H9 (cell line): ENCODE results near the gene RRP36. TPM values are rescaled to one million over a fixed set of nuclear protein-coding genes. Genes with fewer than 3 reads are reported as not detected.

Source experiments
- DNase-seq: peaks from one replicate; pipeline ENCODE4 v3.0.0-alpha.2; 2017
- H2AFZ ChIP-seq: one replicate; pipeline ENCODE4 v1.6.1; 2013; ENCODE audit warnings: mild to moderate bottlenecking, low read length, control low read depth, moderate library complexity
- H2AK5ac ChIP-seq: 2 replicates; pipeline ENCODE4 v1.6.1; 2013; ENCODE audit warnings: low read length, control low read depth, mixed read lengths; ENCODE audit not compliant: insufficient read length
- H2BK120ac ChIP-seq: one replicate; pipeline ENCODE4 v1.6.1; 2013; ENCODE audit warnings: low read depth, mild to moderate bottlenecking, low read length, control low read depth, inconsistent platforms; ENCODE audit not compliant: poor library complexity, severe bottlenecking
- H2BK12ac ChIP-seq: 2 replicates; pipeline ENCODE4 v1.6.1; 2013; ENCODE audit warnings: low read length, control low read depth, mixed read lengths, low read depth; ENCODE audit not compliant: insufficient read length
- H2BK15ac ChIP-seq: 2 replicates; pipeline ENCODE4 v1.6.1; 2013; ENCODE audit warnings: low read depth, low read length, control low read depth
- H2BK20ac ChIP-seq: one replicate; pipeline ENCODE4 v1.6.1; 2013; ENCODE audit warnings: low read depth, mild to moderate bottlenecking, low read length, control low read depth, inconsistent platforms; ENCODE audit not compliant: poor library complexity, severe bottlenecking
- H2BK5ac ChIP-seq: 2 replicates; pipeline ENCODE4 v1.6.1; 2013; ENCODE audit warnings: low read length, control low read depth, mixed read lengths; ENCODE audit not compliant: insufficient read length
- H3K14ac ChIP-seq: 2 replicates; pipeline ENCODE4 v1.6.1; 2013; ENCODE audit warnings: low read length, control low read depth; ENCODE audit not compliant: insufficient read depth
- H3K18ac ChIP-seq: 2 replicates; pipeline ENCODE4 v1.6.1; 2013; ENCODE audit warnings: low read depth, mild to moderate bottlenecking, mixed read lengths, low read length, control low read depth; ENCODE audit not compliant: insufficient read length
- H3K23ac ChIP-seq: 2 replicates; pipeline ENCODE4 v1.6.1; 2013; ENCODE audit warnings: low read length, control low read depth, mixed read lengths, low read depth; ENCODE audit not compliant: insufficient read length
- H3K23me2 ChIP-seq: 2 replicates; pipeline ENCODE4 v1.6.1; 2013; ENCODE audit warnings: low read depth, mild to moderate bottlenecking, mixed read lengths, low read length, control low read depth; ENCODE audit not compliant: insufficient read length, poor library complexity, severe bottlenecking
- H3K27ac ChIP-seq: 2 replicates; pipeline ENCODE4 v1.5.1; 2013; ENCODE audit warnings: low read length, control low read depth, mixed read lengths, low read depth; ENCODE audit not compliant: insufficient read length
- H3K27me3 ChIP-seq: 2 replicates; pipeline ENCODE4 v1.6.1; 2013; ENCODE audit warnings: low read length, control low read depth, inconsistent platforms; ENCODE audit not compliant: insufficient read depth
- H3K4ac ChIP-seq: 2 replicates; pipeline ENCODE4 v1.6.1; 2013; ENCODE audit warnings: low read depth, mild to moderate bottlenecking, control low read depth, inconsistent platforms, low read length, moderate library complexity
- H3K4me1 ChIP-seq: 2 replicates; pipeline ENCODE4 v1.6.1; 2013; ENCODE audit warnings: low read length, control low read depth, inconsistent platforms; ENCODE audit not compliant: insufficient read depth
- H3K4me2 ChIP-seq: 2 replicates; pipeline ENCODE4 v1.6.1; 2013; ENCODE audit warnings: low read length, control low read depth, mixed read lengths; ENCODE audit not compliant: insufficient read length, insufficient read depth
- H3K56ac ChIP-seq: 2 replicates; pipeline ENCODE4 v1.6.1; 2013; ENCODE audit warnings: low read depth, mild to moderate bottlenecking, mixed read lengths, low read length, control low read depth; ENCODE audit not compliant: insufficient read length
- H3K79me1 ChIP-seq: 2 replicates; pipeline ENCODE4 v1.6.1; 2013; ENCODE audit warnings: low read depth, mild to moderate bottlenecking, moderate library complexity, low read length, control low read depth, inconsistent platforms; ENCODE audit not compliant: insufficient read depth, poor library complexity, severe bottlenecking
- H3K79me2 ChIP-seq: 2 replicates; pipeline ENCODE4 v1.6.1; 2013; ENCODE audit warnings: low read length, control low read depth, inconsistent platforms; ENCODE audit not compliant: insufficient read depth
- H3K9ac ChIP-seq: 2 replicates; pipeline ENCODE4 v1.6.1; 2013; ENCODE audit warnings: low read length, control low read depth, mixed read lengths; ENCODE audit not compliant: insufficient read length; ENCODE audit errors: extremely low read depth
- H3K9me3 ChIP-seq: one replicate; pipeline ENCODE4 v1.6.1; 2013; ENCODE audit warnings: low read depth, low read length, inconsistent platforms; ENCODE audit not compliant: control insufficient read depth
- H3T11ph ChIP-seq: one replicate; pipeline ENCODE4 v1.6.1; 2013; ENCODE audit warnings: mild to moderate bottlenecking, low read length, control low read depth, inconsistent platforms
- H4K20me1 ChIP-seq: one replicate; pipeline ENCODE4 v1.6.1; 2013; ENCODE audit not compliant: control insufficient read depth, insufficient read length, insufficient read depth
- H4K5ac ChIP-seq: 2 replicates; pipeline ENCODE4 v1.6.1; 2013; ENCODE audit warnings: low read depth, mild to moderate bottlenecking, mixed read lengths, low read length, control low read depth; ENCODE audit not compliant: insufficient read length
- H4K8ac ChIP-seq: replicated peaks from 2 replicates; pipeline ENCODE4 v1.6.1; 2013; ENCODE audit warnings: low read length, control low read depth, mixed read lengths, low read depth; ENCODE audit not compliant: insufficient read length
- H4K91ac ChIP-seq: 2 replicates; pipeline ENCODE4 v1.6.1; 2013; ENCODE audit warnings: low read depth, mild to moderate bottlenecking, moderate library complexity, mixed read lengths, low read length, control low read depth; ENCODE audit not compliant: insufficient read length
- H3K27ac Mint-ChIP-seq, 3 experiments: 2 replicates in 2 of 3; 3 replicates in 1 of 3; pipeline ENCODE4 v1.8.0; 2020 to 2021; ENCODE audit warnings: mixed read lengths in 3 of 3, mild to moderate bottlenecking in 1 of 3, moderate library complexity in 1 of 3
- H3K27me3 Mint-ChIP-seq: 2 replicates; pipeline ENCODE4 v1.8.0; 2021; ENCODE audit warnings: low read depth, mild to moderate bottlenecking, moderate library complexity, mixed read lengths
- H3K36me3 Mint-ChIP-seq, 3 experiments: 2 replicates in 2 of 3; 3 replicates in 1 of 3; pipeline ENCODE4 v1.8.0; 2020 to 2021; ENCODE audit warnings: low read depth in 3 of 3, mixed read lengths in 3 of 3; ENCODE audit not compliant: insufficient read depth in 1 of 3
- H3K4me1 Mint-ChIP-seq, 2 experiments: 2 replicates each; pipeline ENCODE4 v1.8.0; 2020; ENCODE audit warnings: mixed read lengths in 2 of 2
- H3K4me3 Mint-ChIP-seq, 2 experiments: 2 replicates in 1 of 2; 3 replicates in 1 of 2; pipeline ENCODE4 v1.8.0; 2020 to 2021; ENCODE audit warnings: mild to moderate bottlenecking in 2 of 2, mixed read lengths in 2 of 2, moderate library complexity in 1 of 2
- H3K9me3 Mint-ChIP-seq, 2 experiments: 2 replicates in 1 of 2; 3 replicates in 1 of 2; pipeline ENCODE4 v1.8.0; 2020; ENCODE audit warnings: mild to moderate bottlenecking in 2 of 2, mixed read lengths in 2 of 2, moderate library complexity in 1 of 2
- CTCF ChIP-seq: fragments of 200-600 bp; sonication (generic); conservative IDR thresholded peaks from 3 replicates; pipeline ENCODE4 v1.8.0; 2021; ENCODE audit warnings: antibody characterized with exemption, mild to moderate bottlenecking
- WGBS: extraction: QIAGEN DNeasy Blood & Tissue Kit; methylation state at CpG from one replicate; pipeline ENCODE4 v1.1.7; 2013; ENCODE audit warnings: missing lambda C conversion rate, low lambda C conversion rate, mixed read lengths; ENCODE audit not compliant: insufficient read length; ENCODE audit errors: extremely low coverage; 5-methylcytosine and 5-hydroxymethylcytosine counted together
- total RNA-seq: library from RNA; stranded (reverse); gene quantifications from 2 replicates; pipeline ENCODE4 v1.2.1, GENCODE V29; 2021

The RRP36 gene
- total RNA-seq, 1 experiment from 2014 or later: 117 TPM

GRCh38 chr6:43052842-43053544, 31.6 kb downstream of the RRP36 start:
- Histone ChIP-seq H3K56ac (no peak overlapping the region), H4K20me1 (no peaks in the 10 kb centered on the region), H2BK20ac (no peak overlapping the region), H3K9ac (peak overlapping the region; percentile 72), H3K79me1 (no peaks in the 10 kb centered on the region), H2BK5ac (no peak overlapping the region), H3K4me2 (peak overlapping the region; percentile 52), H3T11ph (no peak overlapping the region), H3K27me3 (no peaks in the 10 kb centered on the region), H3K79me2 (0 out of 2 replicates have a peak, but pooled peaks cover 2% of the 10 kb centered on the region), H2AK5ac (no peak overlapping the region), H3K18ac (peak overlapping the region; percentile 52), H4K8ac (no peak overlapping the region), H3K23me2 (peaks cover 7% of the 10 kb centered on the region), H2BK15ac (no peak overlapping the region), H3K23ac (no peak overlapping the region), H3K4me1 (no peaks in the 10 kb centered on the region), H2BK120ac (no peak overlapping the region), H2AFZ (no peak overlapping the region), H3K14ac (peak overlapping the region; percentile 85), H4K5ac (no peak overlapping the region), H4K91ac (no peak overlapping the region), H3K9me3 (no peaks in the 10 kb centered on the region), H3K27ac (no peak overlapping the region), H3K4ac (no peak overlapping the region; the same call in 1 of the 2 replicates), H2BK12ac (no peak overlapping the region)
- peak; percentile 51 for DNase-seq
- H3K27ac Mint-ChIP-seq: peak overlapping the region; percentile 88 to 98 (median 92)
- peaks cover 0 to 3% of the 10 kb centered on the region in 2 experiments; a peak in 1 of 5 replicates for H3K9me3 Mint-ChIP-seq
- TF ChIP-seq CTCF: no peak
- H3K4me3 Mint-ChIP-seq: peak overlapping the region; percentile 94
- peaks cover 31 to 59% (median 56%) of the 10 kb centered on the region in 3 experiments for H3K36me3 Mint-ChIP-seq
- peaks cover 24 to 25% of the 10 kb centered on the region in 2 experiments for H3K4me1 Mint-ChIP-seq
- no peaks in the 10 kb centered on the region; the same call in 1 of the 2 replicates for H3K27me3 Mint-ChIP-seq
- WGBS: no CpG with 5 or more reads among the region's 22 CpGs
